T47D (cell line): ENCODE results near the gene PARP16.
"Not testable (repeated sequence)": the region's sequence is repeated elsewhere in the genome, so short reads cannot be mapped to it uniquely, and the experiment has no call there.

ENCODE experiments used
- DNase-seq, 2 experiments: peaks; one replicate each; pipeline versions ENCODE4 v3.0.0 to v3.0.0-alpha.2; 2011 to 2012; ENCODE audit warnings: low read depth in 1 of 2, low spot score in 1 of 2
- JUND ChIP-seq: IDR thresholded peaks from 2 replicates; pipeline ENCODE4 v1.6.1; 2012; ENCODE audit warnings: low read depth
- in situ Hi-C: cut with HindIII; loops from 2 replicates; pipeline ENCODE4 v1.10.0; 2016; ENCODE audit warnings: low sequenced_read_pairs, low pct_unique_long_range_greater_than_20kb

Gene PARP16

GRCh38 chr15:65232520-65232919 is 54.2 kb downstream of the PARP16 start:
- in situ Hi-C loops, result no loop called here
- TF ChIP-seq JUND, result no peak
- DNase-seq, result no peak

- TF ChIP-seq JUND, result no peak
- in situ Hi-C loops, result no loop called here
Observed at GRCh38 chr15:65231306-65231705, 55.4 kb downstream of the PARP16 start.

GRCh38 chr15:65226901-65227300 is 59.8 kb downstream of the PARP16 start:
- DNase-seq, in situ Hi-C loops: not testable (repeated sequence)

More at GRCh38 chr15:65231306-65231705, 55.4 kb downstream of the PARP16 start:
- DNase-seq, result no peak

GRCh38 chr15:65226221-65226620 is 60.5 kb downstream of the PARP16 start:
- TF ChIP-seq JUND, result no peak
- no peak for DNase-seq
- in situ Hi-C loops, result no loop called here

- in situ Hi-C loops, result no loop called here
- no peak for DNase-seq
- TF ChIP-seq JUND, result no peak
Observed at GRCh38 chr15:65223996-65224395, 62.7 kb downstream of the PARP16 start.

GRCh38 chr15:65222891-65223290 is 63.8 kb downstream of the PARP16 start:
- in situ Hi-C loops, result no loop called here
- no peak for TF ChIP-seq JUND
- no peak for DNase-seq

- no peak for TF ChIP-seq JUND
- no peak for DNase-seq
- in situ Hi-C loops, result no loop called here
Observed at GRCh38 chr15:65221697-65222096, 65.0 kb downstream of the PARP16 start.

- in situ Hi-C loops, result no loop called here
- no peak for DNase-seq
- no peak for TF ChIP-seq JUND
Observed at GRCh38 chr15:65219137-65219536, 67.5 kb downstream of the PARP16 start.

GRCh38 chr15:65217526-65218482 is 68.9 kb downstream of the PARP16 start:
- no peak for DNase-seq
- in situ Hi-C loops, result no loop called here
- no peak for TF ChIP-seq JUND

- no peak for DNase-seq
- TF ChIP-seq JUND, result no peak
- in situ Hi-C loops, result no loop called here
Observed at GRCh38 chr15:65215496-65215895, 71.2 kb downstream of the PARP16 start.

- in situ Hi-C loops, result no loop called here
- DNase-seq, result no peak
- TF ChIP-seq JUND, result no peak
Observed at GRCh38 chr15:65214010-65214409, 72.7 kb downstream of the PARP16 start.

- in situ Hi-C loops, result no loop called here
- no peak for TF ChIP-seq JUND
- DNase-seq, result no peak
Observed at GRCh38 chr15:65213241-65213640, 73.4 kb downstream of the PARP16 start.

GRCh38 chr15:65212097-65212496 is 74.6 kb downstream of the PARP16 start:
- in situ Hi-C loops, result no loop called here
- peak in 1 of 2 experiments; percentile 9 for DNase-seq
- no peak for TF ChIP-seq JUND
